ENCODE results near the gene SUCO. TPM values are rescaled to one million over a fixed set of nuclear protein-coding genes. Genes with fewer than 3 reads are reported as not detected.

Gene SUCO
- total RNA-seq, 2 donors from 2014 or later, result 39.5 to 84.9 TPM

DNA sequence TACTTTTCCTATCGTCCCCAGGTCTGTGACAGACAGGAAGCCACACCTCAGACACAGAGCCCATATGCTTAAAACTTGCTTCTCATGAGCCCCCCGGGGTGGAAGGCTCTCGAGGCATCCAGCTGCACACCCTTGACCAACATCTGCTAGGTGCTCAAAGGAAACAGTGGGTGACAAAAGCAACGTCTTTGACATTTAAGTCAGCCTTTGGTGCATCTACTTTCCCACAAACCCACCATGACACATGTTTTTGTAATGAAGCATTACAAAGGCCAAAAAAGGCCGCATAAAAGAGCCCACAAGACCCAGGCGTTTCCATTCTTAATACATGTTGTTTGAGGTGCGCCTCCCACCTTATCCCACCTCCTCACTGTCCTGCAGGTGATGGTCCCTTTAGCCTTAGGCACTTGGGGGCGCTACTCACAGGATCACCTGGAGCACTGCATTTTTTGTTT, 114.2 kb downstream of the SUCO start:
- DNase-seq (ENCODE audit: low spot score), result no peak
- Histone ChIP-seq H3K9me3 (no peaks in the 10 kb centered on the region), H3K27ac (no peak overlapping the region), H3K4me1 (replicated peaks) (no peaks in the 10 kb centered on the region), H3K36me3 (no peaks in the 10 kb centered on the region), H3K27me3 (replicated peaks; ENCODE audit: insufficient read depth) (no peaks in the 10 kb centered on the region), H3K4me3 (no peak overlapping the region)
- 82% methylated on average over 8 of the region's 8 CpGs for WGBS
- no peak for TF ChIP-seq POLR2AphosphoS5 (IDR thresholded peaks at IDR 0.05)
- intact Hi-C loops (cut with DNase I), result no loop called here

DNA sequence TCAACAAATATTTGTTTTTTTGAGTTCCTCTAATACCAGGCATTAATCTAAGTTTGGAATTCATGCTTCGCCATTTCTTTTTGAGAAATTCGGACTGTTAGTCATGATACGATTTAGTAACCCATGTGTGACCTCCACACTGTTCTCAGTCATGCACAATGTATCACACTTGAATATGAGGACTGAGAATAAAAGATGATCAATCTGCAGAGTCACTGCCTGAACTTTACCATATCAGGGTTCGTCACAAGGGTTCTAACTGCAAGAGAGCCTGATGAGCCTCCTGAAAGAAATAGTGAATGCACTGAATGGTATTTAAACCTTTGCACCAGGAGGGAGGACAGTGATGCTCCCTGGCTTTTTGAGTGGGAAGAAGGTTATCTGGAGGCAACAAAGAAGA, 115.0 kb downstream of the SUCO start:
- Histone ChIP-seq H3K4me1 (replicated peaks) (no peaks in the 10 kb centered on the region), H3K36me3 (no peaks in the 10 kb centered on the region), H3K9me3 (no peaks in the 10 kb centered on the region), H3K27me3 (replicated peaks; ENCODE audit: insufficient read depth) (no peaks in the 10 kb centered on the region), H3K27ac (no peak overlapping the region), H3K4me3 (no peak overlapping the region)
- intact Hi-C loops (cut with DNase I), result no loop called here
- DNase-seq (ENCODE audit: low spot score), result no peak
- 96% methylated on average over 4 of the region's 4 CpGs for WGBS
- TF ChIP-seq POLR2A (IDR thresholded peaks at IDR 0.05), result no peak
- TF ChIP-seq, protein P1, sequence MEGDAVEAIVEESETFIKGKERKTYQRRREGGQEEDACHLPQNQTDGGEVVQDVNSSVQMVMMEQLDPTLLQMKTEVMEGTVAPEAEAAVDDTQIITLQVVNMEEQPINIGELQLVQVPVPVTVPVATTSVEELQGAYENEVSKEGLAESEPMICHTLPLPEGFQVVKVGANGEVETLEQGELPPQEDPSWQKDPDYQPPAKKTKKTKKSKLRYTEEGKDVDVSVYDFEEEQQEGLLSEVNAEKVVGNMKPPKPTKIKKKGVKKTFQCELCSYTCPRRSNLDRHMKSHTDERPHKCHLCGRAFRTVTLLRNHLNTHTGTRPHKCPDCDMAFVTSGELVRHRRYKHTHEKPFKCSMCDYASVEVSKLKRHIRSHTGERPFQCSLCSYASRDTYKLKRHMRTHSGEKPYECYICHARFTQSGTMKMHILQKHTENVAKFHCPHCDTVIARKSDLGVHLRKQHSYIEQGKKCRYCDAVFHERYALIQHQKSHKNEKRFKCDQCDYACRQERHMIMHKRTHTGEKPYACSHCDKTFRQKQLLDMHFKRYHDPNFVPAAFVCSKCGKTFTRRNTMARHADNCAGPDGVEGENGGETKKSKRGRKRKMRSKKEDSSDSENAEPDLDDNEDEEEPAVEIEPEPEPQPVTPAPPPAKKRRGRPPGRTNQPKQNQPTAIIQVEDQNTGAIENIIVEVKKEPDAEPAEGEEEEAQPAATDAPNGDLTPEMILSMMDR (IDR thresholded peaks at IDR 0.05), result no peak
- TF ChIP-seq POLR2AphosphoS5 (IDR thresholded peaks at IDR 0.05), result no peak

DNA sequence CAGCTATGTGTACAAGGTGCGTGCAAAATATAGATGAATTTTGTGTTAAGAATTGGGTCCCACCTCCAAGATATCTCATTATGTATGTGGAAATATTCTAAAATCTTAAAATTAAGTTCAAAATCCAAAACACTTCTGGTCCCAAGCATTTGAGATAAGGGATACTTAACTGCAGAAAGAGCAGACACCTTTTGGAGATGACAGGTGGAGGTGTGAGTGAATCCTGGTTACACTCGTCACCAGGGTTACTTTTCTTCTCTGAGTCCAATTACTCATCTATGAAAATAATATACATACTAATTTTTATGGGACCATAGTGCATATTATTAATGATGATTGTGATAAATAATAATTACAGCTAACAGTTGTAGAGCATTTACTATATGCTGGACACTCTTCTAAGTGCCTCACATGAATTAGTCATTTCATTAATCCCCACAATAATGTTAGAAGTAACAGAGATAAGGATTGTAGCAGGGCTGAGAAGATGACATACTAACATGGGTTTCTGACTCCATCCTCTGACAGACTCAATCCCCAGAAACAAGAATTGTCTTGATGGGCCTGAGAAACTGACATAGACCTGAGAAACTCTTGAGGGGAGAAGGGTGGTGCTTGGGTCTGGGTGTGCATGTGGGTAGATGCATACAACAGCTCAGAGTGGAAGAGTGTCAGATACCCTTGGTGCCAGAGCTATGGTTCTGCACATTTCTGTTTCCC, 117.7 kb downstream of the SUCO start:
- no peaks in the 10 kb centered on the region for H3K36me3 ChIP-seq
- intact Hi-C loops (cut with DNase I), result no loop called here
- no peaks in the 10 kb centered on the region for H3K27me3 ChIP-seq (replicated peaks; ENCODE audit: insufficient read depth)
- no peak overlapping the region for H3K4me3 ChIP-seq
- H3K27ac ChIP-seq, result no peak overlapping the region
- no peaks in the 10 kb centered on the region for H3K4me1 ChIP-seq (replicated peaks)
- DNase-seq (ENCODE audit: low spot score), result no peak
- H3K9me3 ChIP-seq, result no peaks in the 10 kb centered on the region
- TF ChIP-seq POLR2AphosphoS5 (IDR thresholded peaks at IDR 0.05) (no peak), POLR2A (IDR thresholded peaks at IDR 0.05) (no peak)
- TF ChIP-seq, protein P1 (IDR thresholded peaks at IDR 0.05), result no peak
- 93% methylated on average over 2 of the region's 2 CpGs for WGBS

DNA sequence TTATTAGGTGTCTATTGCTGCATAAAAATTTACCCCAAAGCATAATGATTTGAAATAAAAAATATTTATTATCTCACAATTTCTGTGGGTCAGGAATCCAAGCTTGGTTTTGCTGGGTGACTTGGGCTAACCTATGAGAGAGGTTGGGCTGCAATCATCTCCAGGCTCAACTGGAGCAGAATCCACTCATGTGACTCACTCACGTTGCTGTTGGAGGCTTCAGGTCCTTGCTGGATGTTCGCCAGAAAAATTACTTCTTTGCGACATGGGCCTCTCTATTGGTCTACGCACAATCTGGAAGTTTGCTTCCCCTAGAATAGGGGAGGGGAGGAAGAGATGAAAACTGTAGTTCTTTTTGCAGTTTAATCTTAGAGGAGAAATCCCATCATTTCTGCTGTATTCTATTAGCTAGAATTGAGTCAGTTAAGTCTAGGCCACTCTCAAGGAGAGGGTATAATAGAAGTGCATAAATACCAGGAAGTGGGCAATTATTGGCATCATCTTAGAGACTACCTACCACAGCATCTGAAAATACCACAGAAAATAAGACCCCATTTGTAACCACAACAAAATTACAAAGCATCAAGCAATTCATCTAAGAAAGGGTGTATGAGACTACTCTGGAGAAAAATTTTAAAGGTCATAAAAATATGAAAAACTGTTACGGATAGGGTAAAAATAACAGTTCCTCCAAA, 120.2 kb downstream of the SUCO start:
- no peaks in the 10 kb centered on the region for H3K4me1 ChIP-seq (replicated peaks)
- H3K27me3 ChIP-seq (replicated peaks; ENCODE audit: insufficient read depth), result no peaks in the 10 kb centered on the region
- DNase-seq (ENCODE audit: low spot score), result no peak
- WGBS, result 64% methylated on average over 5 of the region's 5 CpGs
- no peaks in the 10 kb centered on the region for H3K9me3 ChIP-seq
- TF ChIP-seq POLR2AphosphoS5 (IDR thresholded peaks at IDR 0.05), result no peak
- TF ChIP-seq POLR2A (IDR thresholded peaks at IDR 0.05), result no peak
- TF ChIP-seq, protein P1 (IDR thresholded peaks at IDR 0.05), result no peak
- no peak overlapping the region for H3K27ac ChIP-seq
- H3K4me3 ChIP-seq, result no peak overlapping the region
- H3K36me3 ChIP-seq, result no peaks in the 10 kb centered on the region
- intact Hi-C loops (cut with DNase I), result no loop called here

DNA sequence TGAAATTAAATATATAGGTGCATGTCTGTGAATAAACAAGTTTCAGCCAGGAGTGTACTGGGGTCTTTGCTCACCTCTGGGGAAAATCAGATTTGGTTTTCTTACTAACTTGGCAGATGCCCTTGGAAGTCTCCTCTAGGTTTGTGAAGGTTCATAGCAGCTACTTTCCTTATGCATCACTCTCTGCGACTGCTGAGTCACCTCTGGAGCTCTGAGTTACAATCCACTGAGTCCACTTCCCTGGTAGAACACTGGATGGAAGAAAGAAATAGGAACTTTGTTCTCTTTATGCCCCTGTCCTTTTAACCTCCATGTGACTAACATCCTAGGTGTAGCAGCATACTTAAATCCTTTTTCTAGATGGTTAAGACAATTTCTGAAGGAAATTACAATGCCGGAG, 121.6 kb downstream of the SUCO start:
- WGBS, result 94% methylated on average over 2 of the region's 2 CpGs
- no peak overlapping the region for H3K4me3 ChIP-seq
- intact Hi-C loops (cut with DNase I), result no loop called here
- TF ChIP-seq POLR2A (IDR thresholded peaks at IDR 0.05), result no peak
- TF ChIP-seq POLR2AphosphoS5 (IDR thresholded peaks at IDR 0.05), result no peak
- TF ChIP-seq, protein P1 (IDR thresholded peaks at IDR 0.05), result no peak
- no peak for DNase-seq (ENCODE audit: low spot score)
- no peaks in the 10 kb centered on the region for H3K4me1 ChIP-seq (replicated peaks)
- H3K9me3 ChIP-seq, result no peaks in the 10 kb centered on the region
- no peaks in the 10 kb centered on the region for H3K27me3 ChIP-seq (replicated peaks; ENCODE audit: insufficient read depth)
- no peak overlapping the region for H3K27ac ChIP-seq
- H3K36me3 ChIP-seq, result no peaks in the 10 kb centered on the region
